Suppressor macrophage treated with lipopolysaccharide for 4 hours (primary cell): ENCODE measurements around the gene ZNF385C.
"Not testable (repeated sequence)": the region's sequence is repeated elsewhere in the genome, so short reads cannot be mapped to it uniquely, and the experiment has no call there.

Source experiments
- DNase-seq: peaks from one replicate; pipeline ENCODE4 v3.0.0-alpha.2; 2020

ZNF385C gene, protein sequence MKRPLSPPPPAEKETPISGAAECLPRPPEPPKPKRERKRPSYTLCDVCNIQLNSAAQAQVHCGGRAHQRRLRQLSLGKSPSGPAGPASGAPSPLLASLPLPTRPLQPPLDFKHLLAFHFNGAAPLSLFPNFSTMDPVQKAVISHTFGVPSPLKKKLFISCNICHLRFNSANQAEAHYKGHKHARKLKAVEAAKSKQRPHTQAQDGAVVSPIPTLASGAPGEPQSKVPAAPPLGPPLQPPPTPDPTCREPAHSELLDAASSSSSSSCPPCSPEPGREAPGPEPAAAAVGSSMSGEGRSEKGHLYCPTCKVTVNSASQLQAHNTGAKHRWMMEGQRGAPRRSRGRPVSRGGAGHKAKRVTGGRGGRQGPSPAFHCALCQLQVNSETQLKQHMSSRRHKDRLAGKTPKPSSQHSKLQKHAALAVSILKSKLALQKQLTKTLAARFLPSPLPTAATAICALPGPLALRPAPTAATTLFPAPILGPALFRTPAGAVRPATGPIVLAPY

DNA sequence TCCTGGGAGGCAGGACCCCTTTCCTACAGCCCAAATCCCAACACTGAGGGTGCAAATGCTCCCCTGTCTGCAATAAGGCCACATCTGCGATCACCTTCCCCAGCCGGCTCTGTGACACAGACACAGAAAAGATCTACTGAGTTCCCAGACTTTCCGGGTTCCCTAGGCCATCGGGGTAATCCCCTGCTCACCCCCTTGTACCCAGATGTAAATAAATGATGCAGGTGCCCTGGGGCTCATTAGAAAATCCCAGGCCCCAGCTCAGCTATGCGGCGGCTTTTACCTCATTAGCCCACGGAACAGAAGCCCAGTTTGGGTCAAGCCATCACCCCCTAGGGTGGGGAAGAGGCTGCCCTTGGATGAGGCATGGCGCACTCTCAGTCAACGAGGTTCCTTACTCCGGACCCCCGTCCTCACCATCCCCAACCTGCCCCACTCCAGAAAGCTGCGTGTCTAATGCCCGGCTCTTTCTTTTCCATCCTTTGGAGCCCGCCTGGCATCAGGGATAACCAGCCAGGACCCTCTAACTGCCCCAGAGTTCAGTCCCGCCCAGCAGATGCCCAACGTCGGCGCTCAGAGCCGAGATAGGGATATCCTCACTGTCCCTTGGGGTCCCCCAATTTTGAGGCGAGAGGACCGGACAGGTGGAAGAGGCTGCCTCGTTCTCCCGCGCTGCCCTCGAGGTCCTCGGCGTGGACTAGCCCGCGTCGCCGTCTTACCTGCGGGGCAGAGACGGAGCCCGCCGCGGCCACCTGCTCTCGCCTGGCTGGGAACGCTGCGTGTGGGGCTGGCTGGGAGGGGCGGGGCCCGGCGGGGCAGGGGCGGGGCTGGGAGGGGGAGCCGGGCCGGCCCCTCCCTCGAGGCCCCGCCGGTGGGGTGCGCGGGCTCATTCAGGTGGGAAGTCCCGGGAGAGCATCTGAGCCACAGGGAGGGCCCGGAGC is at the start of gene ZNF385C:
Gene ZNF385C, minus strand, starts transcription at position 783 of the 941 bp plus-strand sequence. CDS start 35,417 bp downstream, outside the sequence.
- DNase-seq, result no peak

DNA sequence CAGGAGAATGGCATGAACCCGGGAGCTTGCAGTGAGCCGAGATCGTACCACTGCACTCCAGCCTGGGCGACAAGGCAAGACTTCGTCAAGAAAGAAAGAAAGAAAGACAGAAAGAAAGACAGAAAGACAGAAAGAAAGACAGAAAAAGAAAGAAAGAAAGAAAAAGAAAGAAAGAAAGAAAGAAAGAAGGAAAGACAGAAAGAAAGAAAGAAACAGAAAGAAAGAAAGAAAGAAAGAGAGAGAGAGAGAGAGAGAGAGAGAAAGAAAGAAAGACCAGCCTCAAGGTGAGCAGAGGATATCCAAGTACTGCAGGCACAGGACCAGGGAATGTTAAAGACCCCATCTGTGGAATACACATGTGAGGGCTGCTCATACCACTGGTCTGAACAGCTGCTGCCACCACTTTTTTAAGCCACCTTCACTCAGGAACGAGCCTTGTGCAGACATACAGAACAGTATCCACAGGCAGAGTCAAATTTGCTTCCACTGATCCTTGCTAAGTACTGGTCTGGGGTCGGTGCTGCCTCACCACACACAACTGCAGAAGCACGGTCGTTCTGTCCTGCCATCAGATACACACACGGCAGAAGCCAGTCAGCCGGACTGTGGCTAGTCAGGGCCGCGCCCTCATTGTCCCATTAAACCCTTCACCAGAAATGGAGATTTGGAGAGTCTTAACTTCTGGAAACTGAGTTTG is 48.8 kb upstream of the ZNF385C start:
- no peak for DNase-seq

DNA sequence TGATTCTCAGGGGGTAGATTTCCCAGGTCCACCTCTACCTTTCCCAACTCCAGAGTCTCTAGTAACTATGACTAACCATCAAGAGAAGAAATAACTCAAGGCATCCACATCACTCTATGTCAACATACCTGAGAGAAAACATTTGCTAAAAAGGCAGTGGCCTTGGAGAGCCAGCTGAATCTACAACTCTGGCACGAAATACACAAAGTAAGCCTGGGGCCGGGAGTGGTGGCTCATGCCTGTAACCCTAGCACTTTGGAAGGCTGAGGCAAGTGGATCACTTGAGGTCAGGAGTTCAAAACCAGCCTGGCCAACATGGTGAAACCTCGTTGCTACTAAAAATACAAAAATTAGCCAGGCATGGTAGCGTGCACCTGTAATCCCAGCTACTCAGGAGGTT is 44.9 kb upstream of the ZNF385C start:
- not testable (repeated sequence) for DNase-seq

DNA sequence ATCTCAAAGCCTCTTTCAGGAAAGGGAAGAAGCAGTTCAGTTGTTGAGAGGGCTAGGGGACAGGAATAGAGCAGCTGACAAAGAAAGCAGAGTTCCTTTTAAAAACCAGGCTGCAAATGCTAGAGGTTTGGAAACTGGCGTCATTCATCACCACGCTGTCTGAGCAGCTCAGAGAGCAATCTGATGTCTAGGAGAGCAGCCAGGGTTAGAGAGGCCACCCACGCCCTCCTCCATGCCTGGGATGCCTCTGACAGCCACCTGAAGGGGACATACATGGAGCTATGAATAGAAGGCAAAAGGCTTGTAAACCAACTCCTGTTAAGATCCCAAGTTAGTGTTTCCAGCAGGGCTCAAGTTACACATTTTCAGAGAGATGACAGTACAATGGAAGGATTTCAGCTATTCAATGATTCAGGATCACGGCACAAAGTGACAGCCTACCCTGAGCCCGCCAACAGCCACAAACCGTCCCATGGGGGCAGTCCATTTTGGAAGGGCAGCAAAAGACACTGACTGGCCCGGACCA is 44.2 kb upstream of the ZNF385C start:
- no peak for DNase-seq

DNA sequence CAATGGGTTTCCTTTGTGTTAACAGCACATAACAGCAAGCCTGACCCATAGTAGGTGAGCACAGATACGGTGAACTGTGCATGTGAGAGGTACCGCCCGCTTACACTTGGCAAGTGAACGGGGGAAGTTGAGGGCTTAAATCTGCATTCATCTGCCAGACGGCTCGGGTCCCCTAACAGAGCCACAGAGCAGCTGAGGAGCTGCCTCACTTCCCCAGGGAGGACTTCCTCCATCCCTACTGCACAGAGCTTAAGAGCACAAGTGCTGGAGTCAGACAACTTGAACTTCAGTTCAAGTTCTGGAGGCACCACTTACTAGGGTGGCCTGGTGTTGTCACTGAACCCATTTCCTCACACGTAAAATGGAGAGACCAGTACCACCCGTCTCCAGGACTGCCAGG is 43.1 kb upstream of the ZNF385C start:
- DNase-seq, result no peak

DNA sequence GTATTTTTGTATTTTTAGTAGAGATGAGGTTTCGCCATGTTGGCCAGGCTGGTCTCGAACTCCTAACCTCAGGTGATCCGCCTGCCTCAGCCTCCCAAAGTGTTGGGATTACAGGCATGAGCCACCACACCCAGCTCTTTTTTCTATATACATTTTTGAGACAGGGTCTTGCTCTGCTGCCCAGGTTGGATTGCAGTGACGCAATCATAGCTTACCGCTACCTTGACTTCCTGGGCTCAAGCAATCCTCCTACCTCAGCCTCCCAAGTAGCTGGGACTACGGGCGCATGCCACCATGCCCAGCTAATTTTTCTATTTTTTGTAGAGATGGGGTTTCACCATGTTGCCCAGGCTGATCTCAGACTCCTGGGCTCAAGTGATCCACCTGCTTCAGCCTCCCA is 42.4 kb upstream of the ZNF385C start:
- DNase-seq, result not testable (repeated sequence)

DNA sequence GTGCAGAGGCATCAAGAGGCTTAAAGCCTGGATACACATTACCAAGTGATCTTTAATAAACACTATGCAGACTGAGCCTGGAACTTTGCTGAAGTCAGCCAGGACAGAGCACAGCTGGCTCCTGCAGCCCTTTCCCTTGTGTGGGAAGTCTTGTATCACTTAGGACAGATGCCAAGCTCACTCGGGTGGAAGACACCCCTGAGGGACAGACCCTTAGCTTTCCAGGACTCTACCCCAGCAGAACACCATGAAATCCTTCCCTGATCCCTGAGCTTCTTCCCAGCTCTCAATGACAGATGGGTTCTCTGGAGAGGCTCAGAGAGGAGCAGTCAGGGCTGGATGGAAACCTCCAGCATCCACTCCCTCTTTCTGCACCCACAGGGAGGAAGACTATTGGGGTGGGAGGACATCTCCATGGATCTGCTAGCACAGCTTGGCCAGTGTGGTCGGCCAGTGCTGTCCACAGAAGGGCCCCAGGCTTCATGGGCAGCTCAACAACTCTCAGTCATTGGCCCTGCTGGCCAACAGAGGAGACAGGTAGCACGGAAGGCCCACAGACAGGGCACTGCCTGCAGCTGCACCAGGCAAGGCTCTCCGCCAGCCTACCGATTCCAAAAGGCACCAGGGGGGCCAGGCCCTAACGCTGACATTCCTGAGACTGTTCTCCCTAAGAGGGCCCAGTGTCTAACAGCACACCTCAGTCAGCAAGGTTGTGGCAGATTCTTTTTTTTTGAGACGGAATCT is 40.6 kb upstream of the ZNF385C start:
- DNase-seq, result no peak

DNA sequence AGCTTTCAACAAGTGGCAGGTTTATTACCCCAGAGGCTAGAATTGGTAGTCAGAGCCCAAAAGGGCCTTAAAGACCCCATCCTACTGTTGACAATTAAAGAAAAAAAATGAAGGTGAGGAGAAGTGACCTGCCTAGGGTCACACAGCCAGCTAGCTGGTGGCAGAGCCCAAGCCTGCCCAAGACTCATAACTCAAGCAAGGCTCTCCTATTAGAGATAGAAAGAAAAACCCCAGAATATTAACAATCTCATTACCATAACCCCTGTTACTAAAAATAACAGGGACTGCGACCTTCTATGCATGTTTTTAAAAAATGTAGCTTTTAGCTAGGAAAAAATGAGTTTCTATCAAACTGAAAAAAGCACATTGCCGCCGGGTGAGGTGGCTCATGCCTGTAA is 38.4 kb upstream of the ZNF385C start:
- DNase-seq, result no peak

DNA sequence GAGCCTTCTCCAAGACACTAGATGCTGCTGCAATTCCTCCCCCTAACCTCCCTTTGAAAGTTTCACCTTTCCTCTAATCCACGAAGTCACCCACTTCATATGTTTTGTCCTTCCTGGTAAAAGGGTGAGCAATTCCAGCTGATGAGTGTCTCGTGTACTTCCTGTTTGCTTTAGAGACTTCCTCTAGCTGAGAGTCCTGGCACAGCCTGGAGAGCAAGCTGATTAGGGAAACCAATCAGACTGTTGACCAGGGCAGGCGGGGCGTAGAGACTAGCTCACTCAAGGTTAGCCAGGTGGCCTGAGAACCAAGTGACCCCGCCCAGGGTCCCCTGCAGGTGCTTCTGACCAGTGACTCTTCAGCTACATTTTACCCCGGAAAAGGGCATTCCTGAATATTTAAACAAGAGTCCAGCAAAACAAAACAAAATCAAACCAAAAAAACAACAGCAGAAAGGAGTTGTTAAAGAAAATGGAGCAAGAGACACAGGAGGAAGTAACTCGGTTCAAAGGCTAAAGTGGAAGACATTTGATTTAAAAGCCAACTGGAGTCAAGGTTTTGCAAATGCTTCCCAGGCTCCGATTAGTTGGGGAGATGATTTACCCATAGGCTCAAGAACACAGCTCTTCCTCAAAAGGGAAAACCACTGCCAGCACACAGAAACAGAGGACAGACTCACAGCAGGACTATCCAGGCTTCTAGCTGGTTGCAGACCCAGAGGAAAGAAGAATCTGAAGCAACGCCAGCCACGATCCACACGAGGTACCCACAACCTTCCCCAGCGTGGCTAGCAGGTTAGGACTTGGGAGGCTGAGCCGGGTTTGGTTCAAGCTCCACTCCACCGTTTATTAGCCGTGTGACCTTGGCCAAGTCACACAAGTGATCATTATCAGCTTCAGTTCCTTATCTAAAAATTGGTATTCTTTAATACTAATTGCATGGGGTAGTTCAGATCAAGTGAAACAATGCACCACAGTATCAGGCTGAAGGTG is 37.7 kb upstream of the ZNF385C start:
- DNase-seq, result peak; percentile 84

DNA sequence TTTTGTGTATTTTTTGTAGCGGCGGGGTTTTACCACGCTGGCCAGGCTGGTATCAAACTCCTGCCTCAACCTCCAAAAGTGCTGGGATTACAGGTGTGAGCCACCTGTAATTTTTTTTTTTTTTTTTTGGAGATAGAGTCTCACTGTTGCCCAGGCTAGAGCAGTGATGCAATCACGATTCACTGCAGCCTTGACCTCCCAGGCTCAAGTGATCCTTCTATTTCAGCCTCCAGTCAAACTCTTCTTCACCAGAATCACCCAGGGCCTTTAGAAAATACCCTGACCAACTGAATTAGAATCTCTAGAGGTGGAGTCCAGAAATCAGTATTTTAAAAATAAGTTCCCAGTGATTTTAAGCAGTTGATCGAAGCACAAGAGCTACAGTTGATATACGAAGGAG is 36.9 kb upstream of the ZNF385C start:
- DNase-seq, result no peak

DNA sequence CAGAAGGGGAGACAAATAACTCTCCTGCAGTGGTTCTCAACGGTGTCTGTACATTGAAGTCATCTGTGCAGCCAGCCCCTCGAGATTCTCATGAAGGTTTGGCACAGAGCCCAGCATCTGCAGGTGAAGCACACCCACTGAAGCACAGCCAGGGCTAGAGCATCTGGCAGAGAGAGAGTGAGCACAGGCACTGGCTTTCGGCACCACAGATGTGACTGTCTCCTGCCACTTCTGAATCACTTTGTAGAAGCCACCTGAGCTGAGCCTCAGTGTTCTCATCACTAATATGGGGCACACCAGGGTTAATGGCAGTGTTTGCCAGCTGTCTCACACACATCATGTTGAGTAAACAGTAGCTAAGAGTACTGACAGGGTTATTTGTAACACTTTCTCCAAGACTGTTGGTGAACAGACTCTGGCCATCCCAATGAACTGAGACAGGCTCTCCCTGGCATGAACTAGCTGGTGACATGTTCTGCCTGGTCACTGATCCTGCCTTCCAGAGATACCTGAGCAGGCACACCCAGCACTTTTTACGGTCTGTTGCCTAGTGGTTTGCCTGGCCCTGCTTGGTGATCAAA is 35.3 kb upstream of the ZNF385C start:
- DNase-seq, result no peak

DNA sequence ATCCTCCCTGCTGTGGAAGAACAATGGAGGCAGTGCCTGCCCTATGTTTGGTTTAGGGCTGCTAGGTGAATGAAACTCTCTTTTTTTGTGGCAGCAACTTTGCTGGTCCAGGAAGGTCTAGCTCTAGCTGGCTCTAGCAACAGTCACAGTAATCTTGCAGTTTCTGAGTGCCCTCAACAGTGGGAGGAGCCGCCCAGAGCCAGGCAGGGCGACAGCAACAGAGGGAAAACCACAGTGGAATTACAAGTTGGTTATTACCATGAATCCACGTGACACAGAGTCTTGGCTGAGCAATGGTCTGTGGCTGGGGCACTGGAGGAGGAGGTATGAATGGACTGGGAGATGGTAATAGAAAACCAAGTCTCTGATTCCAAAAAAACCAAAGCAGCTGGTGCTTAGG is 34.7 kb upstream of the ZNF385C start:
- peak; percentile 88 for DNase-seq

DNA sequence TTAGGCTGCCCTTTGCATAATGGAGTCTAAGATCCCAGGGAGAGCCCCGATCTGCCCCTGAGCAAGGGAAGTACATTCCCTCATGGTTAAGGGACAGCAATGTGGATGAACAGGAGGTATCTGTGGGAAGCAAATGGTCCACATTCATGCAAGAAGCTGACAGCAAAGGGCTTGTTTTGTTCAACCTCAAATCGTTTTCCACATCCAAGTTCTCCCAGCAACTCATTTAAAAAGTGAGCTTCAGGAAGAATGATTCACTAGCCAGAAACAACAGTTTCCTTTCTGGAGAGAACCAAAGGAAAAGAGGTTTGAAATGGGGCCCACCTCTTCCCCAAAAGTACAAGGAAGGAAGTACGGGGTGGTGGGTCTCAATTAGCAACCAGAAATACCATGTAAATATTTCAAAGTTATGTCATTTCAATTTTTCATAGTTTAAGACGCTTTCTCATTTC is 33.7 kb upstream of the ZNF385C start:
- DNase-seq, result peak; percentile 56

DNA sequence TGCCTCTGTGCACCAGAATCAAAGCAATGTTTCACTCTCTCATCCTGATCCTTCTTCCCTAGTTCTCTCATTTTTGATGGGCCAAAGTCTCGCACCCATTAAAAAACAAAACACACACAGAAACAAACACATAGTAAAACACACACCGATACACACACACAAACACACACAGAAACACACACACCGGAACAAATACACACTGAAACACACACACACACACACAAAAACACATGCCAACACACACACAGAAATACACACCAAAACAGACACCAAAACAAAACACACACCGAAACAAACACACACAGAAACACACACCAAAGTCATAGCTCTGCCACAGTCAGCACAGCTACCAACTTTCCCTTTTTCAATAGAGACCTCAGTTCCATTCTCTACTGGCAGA is 33.0 kb upstream of the ZNF385C start:
- no peak for DNase-seq

DNA sequence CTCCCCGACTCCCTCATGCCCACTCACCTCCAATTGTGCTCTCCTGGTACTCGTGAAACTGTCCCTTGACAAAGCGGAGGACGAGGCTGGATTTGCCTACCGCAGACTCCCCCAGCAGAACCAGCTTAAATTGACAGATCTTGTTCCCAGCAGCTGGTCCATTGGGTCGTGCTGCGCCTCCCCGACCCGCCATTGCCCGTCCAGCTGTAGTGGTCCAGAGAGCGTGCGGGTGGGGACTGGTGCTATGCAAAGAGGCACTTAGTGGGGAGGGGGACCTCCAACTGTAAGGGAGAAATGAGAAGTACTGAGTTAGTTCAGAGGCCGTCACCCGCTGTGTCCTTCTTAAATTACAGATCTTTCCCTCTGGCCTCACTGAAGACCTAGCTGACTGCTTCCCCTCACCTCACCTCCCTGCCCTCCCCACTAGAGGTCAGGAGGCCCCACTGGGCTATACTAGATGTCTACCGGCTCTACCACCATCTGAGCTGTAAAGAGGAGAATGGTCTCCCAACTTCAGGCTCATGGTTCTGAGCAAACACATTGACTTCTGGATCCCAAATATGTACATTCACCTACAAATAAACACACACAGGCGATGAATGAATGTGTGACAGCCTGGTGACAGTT is 32.1 kb upstream of the ZNF385C start:
- no peak for DNase-seq

DNA sequence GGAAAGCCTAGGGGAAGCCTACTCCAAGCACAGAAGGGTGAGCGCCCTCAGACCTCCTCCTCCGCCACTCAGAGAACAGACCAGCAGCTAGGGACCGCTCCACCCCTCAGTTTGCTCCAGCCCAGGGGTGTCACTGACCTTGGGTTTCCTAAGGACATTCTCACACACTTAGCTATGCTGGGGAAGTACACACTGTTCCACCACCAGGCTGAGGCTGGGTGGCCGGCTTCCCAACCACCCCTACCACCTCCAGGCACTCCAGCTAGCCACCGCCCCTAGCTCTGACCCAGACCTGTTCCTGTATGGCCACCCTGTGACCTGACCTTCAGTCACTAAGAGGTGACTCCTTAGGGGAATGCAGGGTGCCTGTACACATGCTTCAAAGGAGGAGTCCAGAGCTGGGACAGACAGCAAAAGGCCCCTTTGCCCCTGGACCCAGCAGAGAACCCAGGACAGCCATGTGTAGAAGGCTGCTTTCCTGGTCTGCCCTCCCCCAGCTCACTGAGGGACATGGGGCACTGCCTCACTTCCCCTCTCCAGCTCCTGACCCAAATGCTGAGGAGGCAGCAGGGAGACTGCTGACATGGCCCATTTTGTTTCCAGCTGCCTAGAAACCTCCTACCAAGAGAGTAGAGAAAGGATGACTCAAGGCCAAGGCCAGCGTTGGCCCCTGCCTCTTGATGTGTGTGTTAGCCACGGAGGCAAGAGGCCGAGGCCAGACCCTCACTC is 31.0 kb upstream of the ZNF385C start:
- peak; percentile 68 for DNase-seq

DNA sequence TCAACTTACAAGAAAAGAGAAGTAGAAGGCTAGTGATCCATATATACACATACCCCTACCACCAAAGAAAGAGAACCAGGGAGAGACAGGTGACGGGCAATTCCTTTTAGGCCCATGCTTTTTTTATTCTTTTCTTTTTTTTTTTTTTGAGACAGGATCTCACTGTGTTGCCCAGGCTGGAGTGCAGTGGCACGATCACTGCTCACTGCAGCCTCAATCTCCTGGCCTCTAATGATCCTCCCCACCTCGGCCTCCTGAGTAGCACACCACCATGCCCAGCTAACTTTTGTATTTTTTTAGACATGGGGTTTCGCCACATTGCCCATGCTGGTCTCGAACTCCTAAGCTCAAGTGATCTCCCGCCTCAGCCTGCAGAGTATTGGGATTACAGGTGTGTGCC is 29.1 kb upstream of the ZNF385C start:
- no peak for DNase-seq

DNA sequence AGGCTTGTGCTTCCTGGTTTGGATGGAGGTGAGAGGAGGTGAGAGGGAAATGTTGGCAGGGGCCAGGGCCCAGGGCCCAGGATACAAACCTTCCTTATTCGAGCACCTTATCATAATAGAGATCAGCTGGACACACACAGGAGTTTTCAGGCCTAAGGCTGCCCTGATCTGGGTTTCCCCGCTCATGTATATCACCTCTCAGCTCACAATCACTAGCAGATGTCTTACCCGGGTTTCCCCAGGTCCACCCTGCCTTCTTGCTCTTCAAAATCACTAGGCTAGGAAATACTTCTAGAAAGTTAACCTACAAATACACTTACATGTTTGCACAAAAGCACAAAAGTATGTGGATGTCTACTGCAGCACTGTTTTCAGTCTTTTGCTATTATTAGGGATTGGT is 28.6 kb upstream of the ZNF385C start:
- no peak for DNase-seq

DNA sequence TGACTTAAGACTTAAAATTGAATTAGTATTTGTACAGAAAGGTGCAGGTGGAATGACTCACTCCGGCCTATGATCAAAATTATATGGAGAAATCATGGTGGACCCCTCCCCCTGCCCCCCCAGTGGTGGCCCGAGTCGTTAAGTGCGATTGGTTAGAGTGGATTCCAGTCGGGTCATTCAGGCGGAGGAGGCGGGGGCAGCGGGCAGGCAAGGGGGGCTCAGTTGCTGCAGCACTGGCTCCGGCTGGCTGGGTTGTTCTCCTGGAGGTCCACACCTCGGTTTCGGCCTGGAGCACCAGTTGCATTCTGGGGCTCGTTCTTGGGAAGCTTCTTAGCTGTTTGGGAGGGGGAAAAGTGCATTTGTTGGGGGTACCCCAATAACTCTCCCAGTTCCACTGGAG is 27.3 kb upstream of the ZNF385C start:
- no peak for DNase-seq
